OCI-LY1 (cell line): Measurements from ENCODE around the gene NFASC.

ENCODE experiments used
- H2AFZ ChIP-seq: fragments of 200-600 bp; sonication (generic), shearing (Covaris generic); 2 replicates; pipeline ENCODE4 v1.6.0; 2014; ENCODE audit warnings: antibody characterized with exemption, mild to moderate bottlenecking, low read length
- H3F3A ChIP-seq: fragments of 200-600 bp; sonication (generic), shearing (Covaris generic); 2 replicates; pipeline ENCODE4 v1.6.0; 2014; ENCODE audit warnings: mild to moderate bottlenecking, antibody characterized with exemption, low read length, moderate library complexity; ENCODE audit not compliant: insufficient read depth
- H3K27ac ChIP-seq: fragments of 200-600 bp; sonication (generic); 2 replicates; pipeline ENCODE4 v1.5.1; 2014; ENCODE audit warnings: low read length, mixed run types, mild to moderate bottlenecking, low read depth; ENCODE audit not compliant: poor library complexity, severe bottlenecking
- H3K27me3 ChIP-seq: fragments of 200-600 bp; sonication (generic); 2 replicates; pipeline ENCODE4 v1.6.0; 2014; ENCODE audit warnings: antibody characterized with exemption, mild to moderate bottlenecking, low read length, moderate library complexity; ENCODE audit not compliant: insufficient read depth
- H3K36me3 ChIP-seq: fragments of 200-600 bp; sonication (generic); 2 replicates; pipeline ENCODE4 v1.6.1; 2014; ENCODE audit warnings: mild to moderate bottlenecking, antibody characterized with exemption, low read length, moderate library complexity, mixed read lengths; ENCODE audit not compliant: insufficient read depth
- H3K4me1 ChIP-seq: fragments of 200-600 bp; sonication (generic); 2 replicates; pipeline ENCODE4 v1.5.1; 2014; ENCODE audit warnings: mild to moderate bottlenecking, low read length, moderate library complexity; ENCODE audit not compliant: insufficient read depth, severe bottlenecking
- H3K4me2 ChIP-seq: fragments of 200-600 bp; sonication (generic), shearing (Covaris generic); 2 replicates; pipeline ENCODE4 v1.6.1; 2014; ENCODE audit warnings: low read length
- H3K4me3 ChIP-seq: fragments of 200-600 bp; sonication (generic); 2 replicates; pipeline ENCODE4 v1.5.1; 2014; ENCODE audit warnings: low read length, low read depth, mild to moderate bottlenecking, mixed read lengths; ENCODE audit not compliant: poor library complexity, severe bottlenecking
- H3K79me2 ChIP-seq: fragments of 200-600 bp; shearing (Covaris generic); 2 replicates; pipeline ENCODE4 v1.6.1; 2016; ENCODE audit warnings: mixed run types, low read length, mixed read lengths; ENCODE audit not compliant: insufficient read depth
- H3K9ac ChIP-seq: fragments of 200-600 bp; sonication (generic), shearing (Covaris generic); 2 replicates; pipeline ENCODE4 v1.6.1; 2014; ENCODE audit warnings: mild to moderate bottlenecking, low read length, mixed read lengths
- H3K9me2 ChIP-seq: fragments of 200-600 bp; sonication (generic), shearing (Covaris generic); 2 replicates; pipeline ENCODE4 v1.6.1; 2014; ENCODE audit warnings: low read depth, mild to moderate bottlenecking, low read length, mixed read lengths
- H3K9me3 ChIP-seq: fragments of 200-600 bp; shearing (Covaris generic); 2 replicates; pipeline ENCODE4 v1.6.1; 2014; ENCODE audit warnings: low read length, mixed read lengths
- H4K20me1 ChIP-seq: fragments of 200-600 bp; sonication (generic), shearing (Covaris generic); 2 replicates; pipeline ENCODE4 v1.6.0; 2016; ENCODE audit warnings: mild to moderate bottlenecking, low read length; ENCODE audit not compliant: insufficient read depth
- CTCF ChIP-seq: fragments of 200-600 bp; sonication (generic), shearing (Covaris generic); IDR thresholded peaks from 2 replicates; pipeline ENCODE4 v1.5.1; 2017; ENCODE audit warnings: mild to moderate bottlenecking, antibody characterized with exemption, low read length, moderate library complexity, mixed read lengths
- EZH2 ChIP-seq: fragments of 200-600 bp; sonication (generic), shearing (Covaris generic); IDR thresholded peaks from 2 replicates; pipeline ENCODE4 v1.8.0; 2017; ENCODE audit warnings: borderline replicate concordance, mixed run types, mild to moderate bottlenecking, antibody characterized with exemption, low read length, moderate library complexity, mixed read lengths

NFASC gene

GRCh38 chr1:204854286-204854685 lies 16.4 kb upstream of the NFASC start:
- TF ChIP-seq EZH2 = no peak
- TF ChIP-seq CTCF = no peak
- Histone ChIP-seq H3K9me3 (no peaks in the 10 kb centered on the region), H3K36me3 (no peaks in the 10 kb centered on the region), H3K9me2 (no peaks in the 10 kb centered on the region), H3K9ac (no peak overlapping the region), H3K27ac (no peak overlapping the region), H4K20me1 (no peaks in the 10 kb centered on the region), H3K4me2 (no peak overlapping the region), H2AFZ (no peak overlapping the region), H3K79me2 (no peaks in the 10 kb centered on the region), H3F3A (no peaks in the 10 kb centered on the region), H3K27me3 (no peaks in the 10 kb centered on the region), H3K4me1 (no peaks in the 10 kb centered on the region), H3K4me3 (no peak overlapping the region)

DNA sequence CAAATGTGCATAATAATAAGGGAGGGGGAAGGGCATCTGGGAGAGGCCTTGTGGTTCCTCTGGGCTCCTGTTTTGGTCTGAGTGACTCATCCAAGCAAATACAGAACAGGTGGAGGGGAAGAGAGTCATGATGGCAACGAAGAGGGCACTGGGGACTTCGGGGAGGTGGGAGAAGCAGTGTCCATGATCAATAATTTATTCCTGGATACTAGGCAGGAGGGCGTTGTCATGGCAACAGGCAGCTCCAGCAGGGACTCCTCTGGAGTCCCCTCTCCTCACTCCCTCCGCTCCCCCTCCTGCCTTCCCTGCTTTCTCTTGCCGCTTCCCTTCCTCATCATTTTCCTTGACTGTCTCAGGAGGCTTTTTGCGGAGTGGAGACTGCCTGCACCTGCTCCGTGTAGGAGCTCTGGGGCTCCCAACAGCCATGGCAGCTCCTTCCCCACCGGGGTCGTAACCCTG lies 12.3 kb upstream of the NFASC start:
- H3K9me2 ChIP-seq = no peaks in the 10 kb centered on the region
- H2AFZ ChIP-seq = no peak overlapping the region
- no peaks in the 10 kb centered on the region for H3K36me3 ChIP-seq
- no peaks in the 10 kb centered on the region for H4K20me1 ChIP-seq
- H3K4me1 ChIP-seq = no peaks in the 10 kb centered on the region
- no peak overlapping the region for H3K4me3 ChIP-seq
- H3K9ac ChIP-seq = no peak overlapping the region
- H3K27me3 ChIP-seq = 0 out of 2 replicates have a peak, but pooled peaks cover 5% of the 10 kb centered on the region
- no peaks in the 10 kb centered on the region for H3K79me2 ChIP-seq
- no peak overlapping the region for H3K4me2 ChIP-seq
- H3K9me3 ChIP-seq = no peaks in the 10 kb centered on the region
- H3K27ac ChIP-seq = no peak overlapping the region
- TF ChIP-seq EZH2 = no peak
- no peak for TF ChIP-seq CTCF
- H3F3A ChIP-seq = no peaks in the 10 kb centered on the region

DNA sequence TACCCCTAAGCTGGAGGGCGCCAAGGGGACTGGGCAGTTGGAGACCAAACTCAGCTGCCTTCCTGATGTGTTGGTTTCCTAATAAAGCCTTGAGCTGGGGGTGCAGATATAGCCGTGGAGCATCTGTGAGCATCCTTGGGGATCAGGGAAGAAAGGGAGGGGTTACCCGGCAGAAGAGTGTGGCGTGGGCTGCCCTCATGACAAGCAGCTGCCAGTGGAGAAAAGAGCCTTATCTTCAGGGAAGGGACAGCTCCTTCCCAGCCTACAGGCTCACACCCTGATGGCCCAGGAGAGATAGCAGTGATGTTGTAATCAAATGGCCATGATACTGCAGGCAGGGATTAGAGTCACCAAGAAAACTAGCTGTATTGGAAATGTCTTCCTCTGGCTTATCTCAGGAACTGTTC lies 10.8 kb upstream of the NFASC start:
- Histone ChIP-seq H3K9me3 (no peaks in the 10 kb centered on the region), H4K20me1 (no peaks in the 10 kb centered on the region)

More for the DNA sequence above, 10.8 kb upstream of the NFASC start:
- Histone ChIP-seq H2AFZ (no peak overlapping the region), H3K9me2 (no peaks in the 10 kb centered on the region), H3K4me3 (no peak overlapping the region), H3K9ac (no peak overlapping the region), H3K27me3 (0 out of 2 replicates have a peak, but pooled peaks cover 5% of the 10 kb centered on the region), H3K79me2 (no peaks in the 10 kb centered on the region), H3K27ac (no peak overlapping the region), H3F3A (no peaks in the 10 kb centered on the region), H3K4me1 (no peaks in the 10 kb centered on the region), H3K4me2 (no peak overlapping the region), H3K36me3 (no peaks in the 10 kb centered on the region)
- TF ChIP-seq EZH2 (no peak), CTCF (no peak)
